Naive B cell (primary cell): ENCODE measurements around the gene ARHGAP35. TPM values are rescaled to one million over a fixed set of nuclear protein-coding genes. Genes with fewer than 3 reads are reported as not detected.
A peak's percentile ranks its signal among the peaks of the same experiment; 100 is the strongest.
"Not testable (repeated sequence)": the region's sequence is repeated elsewhere in the genome, so short reads cannot be mapped to it uniquely, and the experiment has no call there.

Experiments used
- ATAC-seq, 2 donors: fragments of 150-1000 bp; cut with Tn5 transposase; 2 replicates each; pipeline ENCODE4 v1.10.0; 2021; ENCODE audit warnings: low read depth in 2 of 2, mild to moderate bottlenecking in 2 of 2, moderate library complexity in 2 of 2
- DNase-seq: peaks from one replicate; pipeline ENCODE4 v3.0.0; 2022
- H3K27ac Mint-ChIP-seq, 6 donors: one replicate each; pipeline ENCODE4 v1.8.0; 2020 to 2022; ENCODE audit warnings: mild to moderate bottlenecking in 6 of 6, mixed read lengths in 6 of 6, moderate library complexity in 5 of 6, inconsistent platforms in 2 of 6
- H3K27me3 Mint-ChIP-seq, 3 donors: one replicate each; pipeline ENCODE4 v1.8.0; 2021 to 2022; ENCODE audit warnings: mixed read lengths in 3 of 3, mild to moderate bottlenecking in 1 of 3
- H3K36me3 Mint-ChIP-seq, 2 donors: one replicate each; pipeline ENCODE4 v1.8.0; 2020 to 2022; ENCODE audit warnings: mixed read lengths in 2 of 2, inconsistent platforms in 1 of 2, mild to moderate bottlenecking in 1 of 2
- H3K4me1 Mint-ChIP-seq, 3 donors: one replicate each; pipeline ENCODE4 v1.8.0; 2020 to 2022; ENCODE audit warnings: mixed read lengths in 3 of 3, inconsistent platforms in 1 of 3, mild to moderate bottlenecking in 1 of 3, moderate library complexity in 1 of 3
- H3K4me3 Mint-ChIP-seq, 8 donors: one replicate each; pipeline ENCODE4 v1.8.0; 2020 to 2022; ENCODE audit warnings: mild to moderate bottlenecking in 8 of 8, mixed read lengths in 8 of 8, moderate library complexity in 8 of 8, inconsistent platforms in 2 of 8
- H3K9me3 Mint-ChIP-seq, 7 donors: one replicate each; pipeline ENCODE4 v1.8.0; 2020 to 2022; ENCODE audit warnings: mixed read lengths in 7 of 7, mild to moderate bottlenecking in 5 of 7, inconsistent platforms in 2 of 7, moderate library complexity in 1 of 7
- polyA plus RNA-seq, 6 donors: library from polyadenylated mRNA; unstranded; fragments of 300-500 nt; fragmentation: Illumina TruSeq; gene quantifications; one replicate each; pipeline ENCODE4 v1.2.3, GENCODE V29; 2021; ENCODE audit warnings: low read depth in 6 of 6

The ARHGAP35 gene
- polyA plus RNA-seq, 6 donors from 2014 or later, result 1.6 to 5.9 (median 2.0) TPM; not detected in 1

GRCh38 chr19:46866407-46867136, 5.8 kb downstream of the ARHGAP35 start:
- ATAC-seq (no peak), DNase-seq (no peak)
- H3K36me3 Mint-ChIP-seq, result no peaks in the 10 kb centered on the region
- H3K27ac Mint-ChIP-seq, result peak overlapping the region in 4 of 6 donors; percentile 8 to 57 (median 18)
- H3K4me1 Mint-ChIP-seq, result peaks cover 28 to 37% (median 33%) of the 10 kb centered on the region in 3 donors
- no peaks in the 10 kb centered on the region for H3K9me3 Mint-ChIP-seq
- H3K4me3 Mint-ChIP-seq, result no peak overlapping the region
- no peaks in the 10 kb centered on the region for H3K27me3 Mint-ChIP-seq

GRCh38 chr19:46867170-46867569, 6.4 kb downstream of the ARHGAP35 start:
- H3K4me1 Mint-ChIP-seq, result peaks cover 31 to 37% (median 33%) of the 10 kb centered on the region in 3 donors
- no peaks in the 10 kb centered on the region for H3K36me3 Mint-ChIP-seq
- H3K27ac Mint-ChIP-seq, result no peak overlapping the region
- no peaks in the 10 kb centered on the region for H3K9me3 Mint-ChIP-seq
- DNase-seq, result no peak
- no peak for ATAC-seq
- H3K27me3 Mint-ChIP-seq, result no peaks in the 10 kb centered on the region
- peak overlapping the region in 1 of 8 donors; percentile 53 for H3K4me3 Mint-ChIP-seq

DNA sequence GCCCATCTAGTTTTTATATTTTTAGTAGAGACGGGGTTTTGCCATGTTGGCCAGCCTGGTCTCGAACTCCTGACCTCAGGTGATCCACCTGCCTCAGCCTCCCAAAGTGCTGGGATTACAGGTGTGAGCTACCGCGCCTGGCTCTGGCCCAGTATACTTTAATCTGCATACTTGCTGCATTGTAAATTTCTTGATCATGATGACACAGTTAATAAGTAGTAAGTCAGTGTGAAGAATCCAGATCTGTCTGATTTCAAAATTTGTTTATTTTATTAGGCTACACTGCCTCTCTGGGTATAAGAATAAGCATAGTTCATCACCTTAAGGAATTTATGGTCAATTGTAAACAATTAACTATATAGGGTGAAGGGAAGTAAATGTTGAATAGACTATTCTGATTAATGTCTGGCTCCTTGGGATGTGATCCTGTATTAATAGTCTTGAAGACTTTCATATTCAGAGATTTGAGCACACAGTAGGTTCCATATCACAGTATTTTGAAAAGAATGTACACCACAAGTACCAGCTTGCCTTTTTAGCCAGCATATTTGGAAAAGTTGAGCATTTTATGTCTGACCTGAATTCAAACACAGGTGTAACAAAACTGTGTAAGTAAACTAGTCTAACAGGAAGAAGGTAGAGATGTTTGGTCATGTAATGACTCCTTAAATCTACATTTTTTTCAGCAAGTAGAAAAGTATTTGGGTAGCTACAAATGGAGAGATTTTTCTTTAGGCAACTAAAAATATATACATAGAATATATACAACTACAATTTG, 7.4 kb downstream of the ARHGAP35 start:
- H3K4me3 Mint-ChIP-seq, result no peak overlapping the region
- H3K36me3 Mint-ChIP-seq, result no peaks in the 10 kb centered on the region
- H3K27ac Mint-ChIP-seq, result peak overlapping the region in 2 of 6 donors; percentile 3 to 38
- H3K9me3 Mint-ChIP-seq, result no peaks in the 10 kb centered on the region
- DNase-seq (no peak), ATAC-seq (no peak)
- no peaks in the 10 kb centered on the region for H3K27me3 Mint-ChIP-seq
- H3K4me1 Mint-ChIP-seq, result peaks cover 33 to 37% (median 34%) of the 10 kb centered on the region in 3 donors

- ATAC-seq, H3K9me3 Mint-ChIP-seq, DNase-seq, H3K4me3 Mint-ChIP-seq, H3K36me3 Mint-ChIP-seq, H3K27me3 Mint-ChIP-seq: not testable (repeated sequence)
- peak overlapping the region in 1 of 6 donors; percentile 22 for H3K27ac Mint-ChIP-seq
- peaks cover 20 to 27% (median 22%) of the 10 kb centered on the region in 3 donors for H3K4me1 Mint-ChIP-seq
These were observed 10.4 kb downstream of the ARHGAP35 start for GRCh38 chr19:46871173-46871572.

DNA sequence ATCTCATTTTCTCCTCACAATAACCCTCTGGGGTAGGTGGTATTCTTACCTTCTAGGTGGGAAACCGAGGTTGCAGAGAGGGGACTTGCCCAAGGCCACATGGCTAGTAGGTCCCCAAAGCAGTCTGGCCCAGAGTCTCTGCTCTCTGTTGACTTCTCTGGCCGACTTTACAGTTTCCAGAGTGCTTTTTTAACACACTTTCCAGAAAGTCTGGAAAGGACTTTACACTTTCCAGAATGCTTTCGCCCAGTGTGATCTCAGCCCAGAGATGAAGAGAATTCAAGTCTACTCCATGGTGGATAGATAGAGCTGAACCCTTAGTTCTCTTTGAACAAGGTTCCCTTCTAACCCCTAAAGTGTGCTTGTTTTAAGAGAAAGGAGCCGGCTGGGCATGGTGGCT, 12.2 kb downstream of the ARHGAP35 start:
- H3K27ac Mint-ChIP-seq, result peak overlapping the region in 1 of 6 donors; percentile 60
- H3K4me3 Mint-ChIP-seq, result peak overlapping the region in 1 of 8 donors; percentile 9
- H3K27me3 Mint-ChIP-seq, result no peaks in the 10 kb centered on the region
- peaks cover 6 to 18% (median 7%) of the 10 kb centered on the region in 3 donors for H3K4me1 Mint-ChIP-seq
- no peaks in the 10 kb centered on the region for H3K9me3 Mint-ChIP-seq
- DNase-seq (no peak), ATAC-seq (no peak)
- H3K36me3 Mint-ChIP-seq, result no peaks in the 10 kb centered on the region

GRCh38 chr19:46875234-46875633, 14.4 kb downstream of the ARHGAP35 start:
- Mint-ChIP-seq H3K36me3 (no peaks in the 10 kb centered on the region), H3K27ac (peak overlapping the region in 1 of 6 donors; percentile 49), H3K4me1 (peaks cover 0 to 5% (median 3%) of the 10 kb centered on the region in 3 donors), H3K4me3 (no peak overlapping the region), H3K9me3 (no peaks in the 10 kb centered on the region), H3K27me3 (no peaks in the 10 kb centered on the region)
- no peak for DNase-seq
- no peak for ATAC-seq

DNA sequence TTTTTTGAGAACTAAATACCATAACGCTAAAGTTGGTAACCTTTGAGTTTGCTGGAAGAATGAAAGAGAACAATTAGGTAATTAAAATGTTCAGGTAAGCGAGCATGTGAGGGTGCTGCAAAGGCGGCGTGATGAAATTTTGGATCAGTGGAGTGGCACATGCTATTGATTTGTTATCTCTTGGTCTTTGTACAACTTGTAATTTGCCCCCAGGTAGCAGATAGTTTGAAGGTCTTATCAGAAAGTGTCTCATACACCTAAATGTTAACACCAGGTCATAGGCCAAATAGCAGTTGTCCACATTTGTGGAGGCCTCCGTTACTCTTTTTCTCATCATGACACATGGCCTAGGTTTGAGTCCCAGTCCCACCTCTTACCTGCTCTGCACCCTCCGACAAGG, 14.9 kb downstream of the ARHGAP35 start:
- H3K9me3 Mint-ChIP-seq, result no peaks in the 10 kb centered on the region
- no peak for ATAC-seq
- H3K4me1 Mint-ChIP-seq, result peaks cover 0 to 5% (median 3%) of the 10 kb centered on the region in 3 donors
- no peak for DNase-seq
- no peaks in the 10 kb centered on the region for H3K27me3 Mint-ChIP-seq
- no peak overlapping the region for H3K27ac Mint-ChIP-seq
- H3K36me3 Mint-ChIP-seq, result no peaks in the 10 kb centered on the region
- no peak overlapping the region for H3K4me3 Mint-ChIP-seq

- ATAC-seq, result no peak
- no peak for DNase-seq
- H3K9me3 Mint-ChIP-seq, result no peaks in the 10 kb centered on the region
- no peak overlapping the region for H3K4me3 Mint-ChIP-seq
- no peaks in the 10 kb centered on the region for H3K36me3 Mint-ChIP-seq
- no peaks in the 10 kb centered on the region for H3K27me3 Mint-ChIP-seq
- H3K4me1 Mint-ChIP-seq, result peaks cover 3 to 5% (median 5%) of the 10 kb centered on the region in 3 donors
- H3K27ac Mint-ChIP-seq, result peak overlapping the region in 1 of 6 donors; percentile 49
These were observed 18.0 kb downstream of the ARHGAP35 start for GRCh38 chr19:46878613-46879375.

GRCh38 chr19:46880431-46880830, 19.6 kb downstream of the ARHGAP35 start:
- Mint-ChIP-seq H3K27me3 (no peaks in the 10 kb centered on the region), H3K4me1 (peaks cover 3 to 10% (median 8%) of the 10 kb centered on the region in 3 donors), H3K9me3 (no peaks in the 10 kb centered on the region), H3K4me3 (no peak overlapping the region), H3K36me3 (no peaks in the 10 kb centered on the region), H3K27ac (no peak overlapping the region)
- DNase-seq, result no peak
- ATAC-seq, result no peak

DNA sequence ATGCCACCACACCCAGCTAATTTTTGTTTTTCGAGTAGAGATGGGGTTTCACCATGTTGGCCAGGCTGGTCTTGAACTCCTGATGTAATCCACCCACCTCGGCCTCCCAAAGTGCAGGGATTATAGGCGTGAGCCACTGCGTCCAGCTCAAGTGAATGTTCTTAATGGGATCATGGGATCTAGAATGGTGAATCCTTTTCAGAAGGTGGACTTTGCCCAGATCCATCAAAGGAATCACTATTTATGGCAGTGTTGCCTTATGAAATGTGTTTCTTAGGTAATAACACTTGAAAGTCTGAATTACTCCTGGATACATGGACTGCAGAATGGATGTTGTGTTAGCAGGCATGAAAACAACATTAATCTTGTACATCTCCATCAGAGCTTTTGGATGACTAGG, 20.3 kb downstream of the ARHGAP35 start:
- no peaks in the 10 kb centered on the region for H3K9me3 Mint-ChIP-seq
- H3K36me3 Mint-ChIP-seq, result no peaks in the 10 kb centered on the region
- H3K4me1 Mint-ChIP-seq, result peaks cover 3 to 14% (median 10%) of the 10 kb centered on the region in 3 donors
- no peaks in the 10 kb centered on the region for H3K27me3 Mint-ChIP-seq
- ATAC-seq (no peak), DNase-seq (no peak)
- no peak overlapping the region for H3K27ac Mint-ChIP-seq
- H3K4me3 Mint-ChIP-seq, result no peak overlapping the region

DNA sequence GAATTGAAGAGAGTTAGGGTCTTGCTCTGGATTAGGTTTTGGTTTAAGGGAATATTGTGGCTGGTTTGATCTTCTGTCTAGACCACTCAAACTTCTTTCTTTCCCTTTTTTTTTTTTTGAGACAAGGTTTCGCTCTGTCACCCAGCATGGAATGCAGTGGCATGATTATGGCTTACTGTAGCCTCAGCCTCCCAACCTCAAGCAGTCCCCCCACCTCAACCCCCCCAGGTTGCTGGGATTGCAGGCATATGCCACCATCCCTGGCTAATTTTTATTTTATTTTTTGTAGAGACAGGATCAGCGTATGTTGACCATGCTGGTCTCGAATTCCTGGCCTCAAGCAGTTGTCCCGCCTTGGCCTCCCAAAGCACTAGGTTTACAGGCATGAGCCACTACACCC, 21.2 kb downstream of the ARHGAP35 start:
- Mint-ChIP-seq H3K4me3 (no peak overlapping the region), H3K36me3 (no peaks in the 10 kb centered on the region), H3K27ac (peak overlapping the region in 1 of 6 donors; percentile 81), H3K27me3 (no peaks in the 10 kb centered on the region), H3K9me3 (no peaks in the 10 kb centered on the region), H3K4me1 (peaks cover 3 to 18% (median 16%) of the 10 kb centered on the region in 3 donors)
- DNase-seq (no peak), ATAC-seq (no peak)

- Mint-ChIP-seq H3K4me1 (peaks cover 3 to 25% (median 16%) of the 10 kb centered on the region in 3 donors), H3K27ac (peak overlapping the region in 1 of 6 donors; percentile 74)
- DNase-seq, H3K4me3 Mint-ChIP-seq, H3K9me3 Mint-ChIP-seq, ATAC-seq, H3K36me3 Mint-ChIP-seq, H3K27me3 Mint-ChIP-seq: not testable (repeated sequence)
These were observed 22.0 kb downstream of the ARHGAP35 start for GRCh38 chr19:46882751-46883150.

DNA sequence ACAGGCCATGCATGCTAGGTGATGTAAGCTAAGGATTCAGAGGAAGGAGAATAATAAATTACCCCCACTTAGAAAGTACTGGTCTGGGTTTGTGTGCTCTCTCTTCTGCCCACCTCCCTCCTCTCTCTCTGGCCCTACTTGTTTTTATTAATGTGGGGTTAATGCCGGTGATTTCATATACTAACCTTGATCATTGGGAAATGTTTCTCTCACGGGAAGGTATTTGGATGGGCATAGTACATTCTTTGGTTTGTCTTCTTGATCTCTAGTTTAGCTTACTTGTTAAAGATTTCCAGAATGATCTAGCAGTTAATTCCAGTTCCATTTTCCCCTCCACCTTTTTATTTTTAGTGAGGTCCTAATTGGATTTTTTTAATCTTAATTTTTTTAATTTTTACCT, 24.6 kb downstream of the ARHGAP35 start:
- peak overlapping the region in 1 of 6 donors; percentile 9 for H3K27ac Mint-ChIP-seq
- no peaks in the 10 kb centered on the region for H3K9me3 Mint-ChIP-seq
- peaks cover 0 to 5% of the 10 kb centered on the region in 2 donors for H3K36me3 Mint-ChIP-seq
- peaks cover 15 to 33% (median 19%) of the 10 kb centered on the region in 3 donors for H3K4me1 Mint-ChIP-seq
- ATAC-seq (no peak), DNase-seq (no peak)
- H3K27me3 Mint-ChIP-seq, result no peaks in the 10 kb centered on the region
- H3K4me3 Mint-ChIP-seq, result no peak overlapping the region
